Rectal smooth muscle tissue (tissue), 1 donor: Measurements from ENCODE around the gene HDAC5.
A peak's percentile ranks its signal among the peaks of the same experiment; 100 is the strongest.
"Not testable (repeated sequence)": the region's sequence is repeated elsewhere in the genome, so short reads cannot be mapped to it uniquely, and the experiment has no call there.

Experiments
- H3K27ac ChIP-seq: one replicate; pipeline ENCODE4 v1.7.0; 2013; ENCODE audit warnings: low read depth, low read length, inconsistent platforms
- H3K27me3 ChIP-seq: one replicate; pipeline ENCODE4 v1.7.0; 2013; ENCODE audit warnings: low read length; ENCODE audit not compliant: control insufficient read depth, insufficient read depth
- H3K36me3 ChIP-seq: one replicate; pipeline ENCODE4 v1.7.0; 2013; ENCODE audit warnings: low read length; ENCODE audit not compliant: control insufficient read depth, insufficient read depth
- H3K4me1 ChIP-seq: one replicate; pipeline ENCODE4 v1.7.0; 2013; ENCODE audit warnings: low read length; ENCODE audit not compliant: control insufficient read depth, insufficient read depth
- H3K4me3 ChIP-seq: one replicate; pipeline ENCODE4 v1.7.0; 2013; ENCODE audit warnings: low read length
- H3K9ac ChIP-seq: one replicate; pipeline ENCODE4 v1.7.0; 2013; ENCODE audit warnings: low read length

The HDAC5 gene

DNA sequence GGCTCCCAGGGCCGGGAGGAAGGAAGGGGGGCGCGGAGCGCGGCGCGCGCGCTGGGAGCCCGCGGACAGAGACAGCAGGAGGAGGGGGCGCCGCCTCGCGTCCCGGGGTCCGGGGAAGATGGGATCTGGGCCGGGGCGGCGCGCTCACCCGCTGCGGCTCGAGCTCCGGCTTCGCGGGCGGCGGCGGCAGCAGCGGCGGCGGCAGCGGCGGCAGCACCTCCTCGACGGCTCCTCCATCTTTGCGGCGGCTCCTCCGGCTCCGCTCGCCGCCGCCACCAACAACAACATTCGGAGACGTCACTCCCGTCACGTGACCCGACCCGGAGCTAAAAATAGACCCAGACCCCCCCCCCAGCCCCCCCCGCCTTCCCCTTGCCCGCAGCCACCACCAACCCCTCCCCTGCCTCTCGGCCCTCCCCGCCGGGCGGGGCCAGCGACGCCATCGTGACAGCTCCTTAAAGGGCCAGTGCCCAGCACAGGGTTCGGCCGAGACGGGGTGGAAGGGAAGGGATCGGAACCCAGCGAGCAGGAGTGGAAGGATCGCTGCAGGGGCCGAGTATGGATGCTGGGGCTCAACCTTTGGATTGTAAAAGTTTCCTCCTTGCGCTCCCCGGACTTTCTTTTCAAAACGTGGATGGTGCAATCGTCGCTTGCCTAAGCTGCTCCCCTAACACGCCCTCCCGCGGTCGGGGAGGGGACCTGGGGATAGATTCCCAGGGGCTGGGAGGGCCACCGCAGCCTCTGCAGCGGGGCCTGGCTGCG, at the start of gene HDAC5:
Gene HDAC5, minus strand, starts transcription at position 286 of the 762 bp plus-strand sequence. CDS start 6,126 bp downstream, outside the sequence.
- peak within 1 kb of the TSS; percentile 86 for H3K9ac ChIP-seq
- H3K36me3 ChIP-seq: no peaks in the 10 kb centered on the region
- H3K4me1 ChIP-seq: peaks cover 15% of the 10 kb centered on the region
- no peaks in the 10 kb centered on the region for H3K27me3 ChIP-seq
- peak within 1 kb of the TSS; percentile 92 for H3K4me3 ChIP-seq
- H3K27ac ChIP-seq: peak within 1 kb of the TSS; percentile 93

DNA sequence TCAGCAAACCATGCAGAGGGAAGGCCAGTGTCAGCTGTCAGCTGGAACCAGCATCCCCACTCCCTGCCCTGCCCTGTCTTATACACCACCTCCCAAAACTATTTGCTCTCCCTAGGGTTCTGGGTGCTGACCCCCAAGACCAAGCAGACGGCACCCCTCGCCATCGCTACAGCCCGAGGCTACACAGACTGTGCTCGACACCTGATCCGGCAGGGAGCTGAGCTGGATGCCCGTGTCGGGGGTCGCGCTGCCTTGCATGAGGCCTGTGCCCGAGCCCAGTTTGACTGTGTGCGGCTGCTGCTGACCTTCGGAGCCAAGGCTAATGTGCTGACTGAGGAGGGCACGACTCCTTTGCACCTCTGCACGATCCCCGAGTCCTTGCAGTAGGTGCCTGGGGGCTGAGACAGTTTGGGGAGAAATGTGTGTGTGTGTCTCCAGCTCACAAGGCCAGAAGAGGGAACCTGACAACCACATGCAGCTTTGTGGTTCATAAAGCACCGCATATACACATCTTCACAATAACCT, 48.6 kb upstream of the HDAC5 start:
- no peak overlapping the region for H3K4me3 ChIP-seq
- no peak overlapping the region for H3K9ac ChIP-seq

DNA sequence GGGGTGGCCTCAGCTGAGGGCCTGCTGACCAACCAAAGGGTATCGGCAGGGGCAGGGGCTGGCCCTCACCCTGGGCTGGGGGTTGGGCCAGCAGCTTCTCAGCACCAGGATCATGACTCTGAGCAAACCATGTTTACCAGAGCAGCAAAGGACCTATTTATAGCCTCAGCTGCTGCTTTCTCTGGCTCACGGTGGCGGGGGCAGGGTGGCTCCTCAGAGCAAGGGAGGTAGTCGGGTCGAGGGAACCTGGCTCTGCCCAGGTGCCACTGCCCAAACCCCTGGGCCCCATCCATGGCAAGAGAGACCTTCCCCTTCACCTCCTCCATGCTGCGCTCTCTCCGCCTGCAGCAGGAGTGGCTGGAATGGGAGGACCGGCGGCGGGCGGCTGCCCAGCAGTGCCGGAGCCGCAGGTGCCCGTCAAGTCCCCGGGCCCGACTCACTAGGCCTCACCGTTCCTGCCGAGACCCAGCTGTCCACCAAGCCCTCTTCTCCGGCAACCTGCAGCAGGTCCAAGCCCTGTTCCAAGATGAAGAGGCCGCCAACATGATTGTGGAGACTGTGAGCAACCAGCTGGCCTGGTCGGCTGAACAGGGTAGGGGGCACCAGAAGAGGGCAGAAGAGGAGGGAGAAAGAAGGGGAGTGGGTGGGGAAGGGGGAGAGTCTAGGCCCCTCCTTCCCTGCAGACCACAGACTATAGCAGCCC, 47.2 kb upstream of the HDAC5 start, which contains the start of gene ASB16:
Gene ASB16, plus strand, starts transcription at position 206 of the 703 bp plus-strand sequence. Its CDS starts 86 bp downstream, at position 292.
- Histone ChIP-seq H3K27me3 (no peaks in the 10 kb centered on the region), H3K9ac (peak within 1 kb of the TSS; percentile 24), H3K4me3 (peak within 1 kb of the TSS; percentile 62), H3K4me1 (peaks cover 11% of the 10 kb centered on the region), H3K36me3 (no peaks in the 10 kb centered on the region), H3K27ac (peak within 1 kb of the TSS; percentile 83)

More for the DNA sequence above, 48.6 kb upstream of the HDAC5 start:
- H3K36me3 ChIP-seq: no peaks in the 10 kb centered on the region
- no peak overlapping the region for H3K27ac ChIP-seq
- H3K27me3 ChIP-seq: no peaks in the 10 kb centered on the region
- peaks cover 11% of the 10 kb centered on the region for H3K4me1 ChIP-seq

DNA sequence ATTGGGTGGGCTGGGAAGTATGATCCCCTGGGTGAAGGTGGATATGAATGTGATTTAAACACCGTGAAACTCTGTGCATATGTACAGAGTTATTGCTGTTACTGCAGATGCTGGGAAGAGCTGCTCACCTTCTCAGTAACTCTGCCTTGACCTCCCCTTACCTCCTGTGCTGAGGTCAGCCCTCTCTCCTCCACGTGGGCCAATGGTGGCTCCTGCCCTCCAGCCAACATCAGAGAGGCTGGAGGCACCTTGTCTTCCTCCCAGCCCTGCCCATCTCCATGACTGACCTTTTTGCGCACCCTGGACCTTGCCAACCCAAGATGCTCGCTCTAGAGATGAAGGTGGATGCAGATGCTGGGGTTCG, 46.7 kb upstream of the HDAC5 start:
- Histone ChIP-seq H3K4me1 (peaks cover 11% of the 10 kb centered on the region), H3K27ac (peak overlapping the region; percentile 83), H3K36me3 (no peaks in the 10 kb centered on the region), H3K27me3 (no peaks in the 10 kb centered on the region), H3K4me3 (peak overlapping the region; percentile 62), H3K9ac (no peak overlapping the region)

DNA sequence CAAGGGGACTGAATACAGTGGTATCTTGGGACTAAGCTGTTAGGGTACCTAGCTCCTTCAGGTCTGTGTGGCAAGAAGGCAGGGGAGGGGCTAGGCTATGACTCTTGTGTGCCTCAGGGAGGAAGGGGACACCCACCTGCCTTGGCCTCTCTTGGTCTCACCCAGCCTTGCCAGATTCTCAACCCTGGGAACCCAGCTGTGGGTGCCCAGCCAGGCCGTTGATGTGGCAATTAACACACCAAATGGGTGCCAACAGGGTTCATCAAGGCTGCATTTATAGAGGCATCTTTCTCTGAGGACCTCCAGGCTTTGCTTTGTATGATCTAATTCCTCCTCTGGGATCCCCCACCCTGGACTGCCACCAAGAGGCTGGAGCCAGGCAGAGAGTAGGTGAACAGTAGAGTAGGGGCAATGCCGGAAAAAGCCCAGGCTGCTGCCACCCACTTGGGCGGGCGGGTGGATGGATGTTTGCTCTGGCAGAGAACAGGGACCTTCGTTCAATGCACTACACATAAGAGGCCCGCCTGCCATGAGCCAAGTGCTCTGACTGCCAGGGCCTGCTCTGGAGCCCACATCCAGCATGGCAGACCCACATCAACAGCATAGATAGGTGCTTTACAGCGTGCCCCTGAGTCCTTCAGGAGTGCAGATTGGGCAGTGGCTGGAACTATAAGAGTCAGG, 43.9 kb upstream of the HDAC5 start:
- Histone ChIP-seq H3K27ac (no peak overlapping the region), H3K4me1 (peaks cover 11% of the 10 kb centered on the region), H3K36me3 (no peaks in the 10 kb centered on the region), H3K27me3 (no peaks in the 10 kb centered on the region), H3K9ac (no peak overlapping the region), H3K4me3 (no peak overlapping the region)

GRCh38 chr17:44164476-44164875, 41.0 kb upstream of the HDAC5 start:
- no peak overlapping the region for H3K4me3 ChIP-seq
- H3K27me3 ChIP-seq: no peaks in the 10 kb centered on the region
- no peaks in the 10 kb centered on the region for H3K36me3 ChIP-seq
- H3K4me1 ChIP-seq: peaks cover 4% of the 10 kb centered on the region
- no peak overlapping the region for H3K9ac ChIP-seq
- no peak overlapping the region for H3K27ac ChIP-seq

DNA sequence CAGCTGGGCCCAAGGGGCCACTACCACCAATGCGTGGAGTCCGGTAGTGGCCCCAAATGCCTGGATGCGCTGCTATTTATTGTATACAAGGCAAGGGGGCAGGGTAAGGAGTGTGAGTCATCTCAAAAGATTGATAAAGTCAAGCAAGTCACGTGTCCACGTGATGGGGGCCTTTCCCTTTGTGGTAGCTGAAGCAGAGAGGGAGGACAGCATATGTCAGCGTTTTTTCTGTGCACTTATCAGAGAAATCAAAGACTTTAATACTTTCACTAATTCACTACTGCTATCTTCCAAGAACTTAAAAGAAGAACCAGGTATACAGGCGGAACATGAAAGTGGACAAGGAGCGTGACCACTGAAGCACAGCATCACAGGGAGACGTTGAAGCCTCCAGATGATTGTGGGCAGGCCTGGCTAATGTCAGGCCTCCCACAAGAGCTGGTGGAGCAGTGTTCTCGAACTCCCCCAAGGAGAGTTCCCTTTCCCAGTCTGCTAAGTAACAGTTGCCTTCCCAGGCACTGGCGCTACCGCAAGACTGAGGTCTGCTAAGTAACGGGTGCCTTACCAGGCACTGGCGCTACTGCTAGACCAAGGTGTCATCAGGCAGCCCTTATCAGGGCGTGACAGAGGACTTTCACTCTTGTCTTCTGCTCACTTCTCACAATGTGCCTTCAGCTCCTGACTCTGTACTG, 36.2 kb upstream of the HDAC5 start:
- no peaks in the 10 kb centered on the region for H3K36me3 ChIP-seq
- no peak overlapping the region for H3K4me3 ChIP-seq
- H3K27ac ChIP-seq: no peak overlapping the region
- no peak overlapping the region for H3K9ac ChIP-seq
- H3K4me1 ChIP-seq: no peaks in the 10 kb centered on the region
- H3K27me3 ChIP-seq: no peaks in the 10 kb centered on the region

- H3K36me3 ChIP-seq: no peaks in the 10 kb centered on the region
- no peak overlapping the region for H3K27ac ChIP-seq
- H3K27me3 ChIP-seq: no peaks in the 10 kb centered on the region
- H3K4me1 ChIP-seq: no peaks in the 10 kb centered on the region
- no peak overlapping the region for H3K4me3 ChIP-seq
- no peak overlapping the region for H3K9ac ChIP-seq
Observed at GRCh38 chr17:44155488-44155887, 32.0 kb upstream of the HDAC5 start.

DNA sequence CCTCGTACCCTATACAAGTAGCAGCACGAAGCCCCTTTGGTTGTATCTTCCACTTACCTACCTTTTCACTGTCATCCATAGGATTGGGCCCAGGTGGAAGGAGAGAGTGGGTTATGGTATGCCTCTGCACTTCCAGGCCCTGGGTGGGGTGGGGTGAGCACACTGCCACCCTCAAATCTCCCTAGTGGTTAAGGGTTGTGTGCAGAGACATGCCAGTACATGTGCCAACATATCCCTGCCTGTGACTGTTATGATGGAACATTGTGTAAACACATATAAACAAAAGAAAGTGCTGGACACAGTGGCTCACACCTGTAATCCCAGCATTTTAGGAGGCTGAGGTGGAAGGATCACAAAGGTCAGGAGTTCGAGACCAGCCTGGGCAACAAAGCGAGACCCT, 29.4 kb upstream of the HDAC5 start:
- H3K27ac ChIP-seq: no peak overlapping the region

GRCh38 chr17:44149750-44150329, 26.4 kb upstream of the HDAC5 start:
- H3K9ac ChIP-seq: no peak overlapping the region
- no peak overlapping the region for H3K27ac ChIP-seq
- no peaks in the 10 kb centered on the region for H3K27me3 ChIP-seq
- H3K4me3 ChIP-seq: no peak overlapping the region
- no peaks in the 10 kb centered on the region for H3K36me3 ChIP-seq
- H3K4me1 ChIP-seq: no peaks in the 10 kb centered on the region

More for the DNA sequence above, 29.4 kb upstream of the HDAC5 start:
- Histone ChIP-seq H3K27me3 (no peaks in the 10 kb centered on the region), H3K36me3 (no peaks in the 10 kb centered on the region), H3K4me3 (no peak overlapping the region), H3K4me1 (no peaks in the 10 kb centered on the region), H3K9ac (no peak overlapping the region)

DNA sequence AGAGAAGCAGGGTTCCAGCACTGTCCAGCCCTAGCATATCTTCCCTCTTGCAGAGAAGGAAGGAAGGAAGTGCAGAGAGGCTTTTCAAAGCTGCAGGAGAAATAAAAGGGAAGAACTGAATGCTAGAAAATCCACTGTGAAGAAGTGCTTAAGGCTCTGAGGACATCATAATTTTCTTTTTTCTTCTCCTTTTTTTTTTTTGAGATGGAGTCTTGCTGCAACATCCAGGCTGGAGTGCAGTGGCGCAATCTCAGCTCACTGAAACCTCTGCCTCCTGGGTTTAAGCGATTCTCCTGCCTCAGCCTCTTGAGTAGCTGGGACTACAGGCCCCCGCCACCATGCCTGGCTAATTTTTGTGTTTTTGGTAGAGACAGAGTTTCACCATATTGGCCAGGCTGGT, 25.6 kb upstream of the HDAC5 start:
- H3K4me1 ChIP-seq, H3K27me3 ChIP-seq, H3K27ac ChIP-seq, H3K4me3 ChIP-seq, H3K9ac ChIP-seq, H3K36me3 ChIP-seq: not testable (repeated sequence)
